HCT116 (cell line): ENCODE results near the gene PLCH2.

Source experiments
- CEBPB ChIP-seq: IDR thresholded peaks from 2 replicates; pipeline ENCODE4 v1.6.1; 2012; ENCODE audit warnings: low read depth
- EZH2 ChIP-seq: fragments of 200-600 bp; sonication (generic); IDR thresholded peaks from 2 replicates; pipeline ENCODE4 v1.6.1; 2017; ENCODE audit warnings: antibody characterized with exemption, mixed run types
- JUND ChIP-seq: IDR thresholded peaks from 2 replicates; pipeline ENCODE4 v1.6.1; 2012
- POLR2A ChIP-seq: IDR thresholded peaks from 2 replicates; pipeline ENCODE4 v1.7.0; 2011; ENCODE audit warnings: borderline replicate concordance; ENCODE audit not compliant: insufficient read depth, insufficient read length; ENCODE audit errors: extremely low read depth
- RAD21 ChIP-seq: IDR thresholded peaks from 2 replicates; pipeline ENCODE4 v1.6.1; 2012; ENCODE audit warnings: low read depth, mild to moderate bottlenecking
- SRF ChIP-seq: IDR thresholded peaks from 2 replicates; pipeline ENCODE4 v1.6.1; 2012; ENCODE audit warnings: low read depth
- YY1 ChIP-seq: IDR thresholded peaks from 2 replicates; pipeline ENCODE4 v1.6.1; 2011; ENCODE audit warnings: low read length, low read depth, moderate library complexity, mild to moderate bottlenecking; ENCODE audit not compliant: insufficient replicate concordance; ENCODE audit errors: extremely low read depth
- ZNF274 ChIP-seq: fragments of 200-500 bp; sonication (Bioruptor generic); IDR thresholded peaks from 2 replicates; pipeline ENCODE4 v1.6.1; 2014; ENCODE audit warnings: mild to moderate bottlenecking, low read depth, low read length, inconsistent platforms
- TF ChIP-seq, protein P1 (sequence below): IDR thresholded peaks from 2 replicates; pipeline ENCODE4 v1.6.1; 2012
- TF ChIP-seq, protein P2 (sequence below), 3 experiments: fragments of 200-600 bp in 1 of 3; sonication (generic) in 1 of 3; IDR thresholded peaks in 2 of 3; conservative IDR thresholded peaks in 1 of 3; 2 replicates each; pipeline ENCODE4 v1.5.1; 2012 to 2017; ENCODE audit warnings: low read depth in 2 of 3, low read length in 2 of 3, antibody characterized with exemption in 1 of 3, borderline replicate concordance in 1 of 3, control low read depth in 1 of 3, mild to moderate bottlenecking in 1 of 3, mixed read lengths in 1 of 3, mixed run types in 1 of 3, moderate library complexity in 1 of 3; ENCODE audit not compliant: insufficient read depth in 1 of 3
- TF ChIP-seq, protein P3 (sequence below): IDR thresholded peaks from 2 replicates; pipeline ENCODE4 v1.6.1; 2012; ENCODE audit warnings: low read depth

DNA sequence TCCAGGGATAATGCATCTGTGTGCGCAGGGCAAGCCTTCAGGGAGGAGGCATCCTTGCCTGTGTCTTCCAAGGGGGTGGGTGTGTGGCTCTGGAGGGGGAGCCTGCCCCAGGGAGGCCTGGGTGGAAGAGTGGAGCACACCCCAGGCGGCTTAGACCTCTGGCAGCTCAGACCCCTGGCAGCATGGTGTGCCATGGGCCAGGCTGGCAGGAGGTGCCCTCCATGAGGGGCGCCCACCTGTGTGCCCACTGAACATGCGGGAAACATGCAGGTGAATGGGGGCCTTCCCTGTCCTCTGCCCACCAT lies 51.4 kb downstream of the PLCH2 start:
- TF ChIP-seq, protein P1, sequence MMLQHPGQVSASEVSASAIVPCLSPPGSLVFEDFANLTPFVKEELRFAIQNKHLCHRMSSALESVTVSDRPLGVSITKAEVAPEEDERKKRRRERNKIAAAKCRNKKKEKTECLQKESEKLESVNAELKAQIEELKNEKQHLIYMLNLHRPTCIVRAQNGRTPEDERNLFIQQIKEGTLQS = no peak
- TF ChIP-seq POLR2A (no peak), CEBPB (no peak), SRF (no peak), EZH2 (no peak), JUND (no peak), RAD21 (no peak), YY1 (no peak), ZNF274 (no peak)
- TF ChIP-seq, protein P2, sequence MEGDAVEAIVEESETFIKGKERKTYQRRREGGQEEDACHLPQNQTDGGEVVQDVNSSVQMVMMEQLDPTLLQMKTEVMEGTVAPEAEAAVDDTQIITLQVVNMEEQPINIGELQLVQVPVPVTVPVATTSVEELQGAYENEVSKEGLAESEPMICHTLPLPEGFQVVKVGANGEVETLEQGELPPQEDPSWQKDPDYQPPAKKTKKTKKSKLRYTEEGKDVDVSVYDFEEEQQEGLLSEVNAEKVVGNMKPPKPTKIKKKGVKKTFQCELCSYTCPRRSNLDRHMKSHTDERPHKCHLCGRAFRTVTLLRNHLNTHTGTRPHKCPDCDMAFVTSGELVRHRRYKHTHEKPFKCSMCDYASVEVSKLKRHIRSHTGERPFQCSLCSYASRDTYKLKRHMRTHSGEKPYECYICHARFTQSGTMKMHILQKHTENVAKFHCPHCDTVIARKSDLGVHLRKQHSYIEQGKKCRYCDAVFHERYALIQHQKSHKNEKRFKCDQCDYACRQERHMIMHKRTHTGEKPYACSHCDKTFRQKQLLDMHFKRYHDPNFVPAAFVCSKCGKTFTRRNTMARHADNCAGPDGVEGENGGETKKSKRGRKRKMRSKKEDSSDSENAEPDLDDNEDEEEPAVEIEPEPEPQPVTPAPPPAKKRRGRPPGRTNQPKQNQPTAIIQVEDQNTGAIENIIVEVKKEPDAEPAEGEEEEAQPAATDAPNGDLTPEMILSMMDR (IDR thresholded peaks at IDR 0.05 in 2 of 3, conservative IDR thresholded peaks at IDR 0.05 in 1 of 3; ENCODE audit: borderline replicate concordance in 1 of 3, insufficient read depth in 1 of 3, low read depth in 2 of 3, low read length in 2 of 3) = no peak
- TF ChIP-seq, protein P3, sequence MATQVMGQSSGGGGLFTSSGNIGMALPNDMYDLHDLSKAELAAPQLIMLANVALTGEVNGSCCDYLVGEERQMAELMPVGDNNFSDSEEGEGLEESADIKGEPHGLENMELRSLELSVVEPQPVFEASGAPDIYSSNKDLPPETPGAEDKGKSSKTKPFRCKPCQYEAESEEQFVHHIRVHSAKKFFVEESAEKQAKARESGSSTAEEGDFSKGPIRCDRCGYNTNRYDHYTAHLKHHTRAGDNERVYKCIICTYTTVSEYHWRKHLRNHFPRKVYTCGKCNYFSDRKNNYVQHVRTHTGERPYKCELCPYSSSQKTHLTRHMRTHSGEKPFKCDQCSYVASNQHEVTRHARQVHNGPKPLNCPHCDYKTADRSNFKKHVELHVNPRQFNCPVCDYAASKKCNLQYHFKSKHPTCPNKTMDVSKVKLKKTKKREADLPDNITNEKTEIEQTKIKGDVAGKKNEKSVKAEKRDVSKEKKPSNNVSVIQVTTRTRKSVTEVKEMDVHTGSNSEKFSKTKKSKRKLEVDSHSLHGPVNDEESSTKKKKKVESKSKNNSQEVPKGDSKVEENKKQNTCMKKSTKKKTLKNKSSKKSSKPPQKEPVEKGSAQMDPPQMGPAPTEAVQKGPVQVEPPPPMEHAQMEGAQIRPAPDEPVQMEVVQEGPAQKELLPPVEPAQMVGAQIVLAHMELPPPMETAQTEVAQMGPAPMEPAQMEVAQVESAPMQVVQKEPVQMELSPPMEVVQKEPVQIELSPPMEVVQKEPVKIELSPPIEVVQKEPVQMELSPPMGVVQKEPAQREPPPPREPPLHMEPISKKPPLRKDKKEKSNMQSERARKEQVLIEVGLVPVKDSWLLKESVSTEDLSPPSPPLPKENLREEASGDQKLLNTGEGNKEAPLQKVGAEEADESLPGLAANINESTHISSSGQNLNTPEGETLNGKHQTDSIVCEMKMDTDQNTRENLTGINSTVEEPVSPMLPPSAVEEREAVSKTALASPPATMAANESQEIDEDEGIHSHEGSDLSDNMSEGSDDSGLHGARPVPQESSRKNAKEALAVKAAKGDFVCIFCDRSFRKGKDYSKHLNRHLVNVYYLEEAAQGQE = no peak
